NT2/D1 (cell line): ENCODE data around the gene SNRPN.

Experiments used
- SUZ12 ChIP-seq: IDR thresholded peaks from 2 replicates; pipeline ENCODE4 v1.6.1; 2011; ENCODE audit not compliant: insufficient read length, insufficient read depth; ENCODE audit errors: extremely low read depth
- YY1 ChIP-seq: IDR thresholded peaks from 2 replicates; pipeline ENCODE4 v1.6.1; 2011; ENCODE audit not compliant: insufficient read length, insufficient read depth
- ZNF274 ChIP-seq: IDR thresholded peaks from 2 replicates; pipeline ENCODE4 v1.6.1; 2011; ENCODE audit warnings: mild to moderate bottlenecking, low read depth, low read length

DNA sequence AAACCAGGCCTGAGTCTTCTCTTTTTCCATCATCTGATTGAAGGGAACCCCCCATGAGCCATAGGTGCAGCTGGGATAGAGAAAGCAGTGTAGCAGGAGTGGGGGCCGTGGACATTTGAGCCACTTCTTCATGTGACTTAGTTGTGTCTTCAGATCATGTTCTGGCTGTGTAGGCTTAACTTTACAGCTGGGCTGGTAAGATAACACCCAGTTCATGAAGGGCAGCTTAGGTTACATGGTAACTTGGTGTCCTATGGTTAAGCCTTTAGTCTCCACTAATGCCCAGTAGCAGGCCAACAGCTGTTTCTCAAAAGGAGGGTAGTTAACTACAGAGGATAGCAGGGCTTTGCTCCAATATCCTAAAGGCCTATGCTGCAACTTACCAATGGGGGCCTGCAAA lies 11.4 kb upstream of the SNRPN start:
- TF ChIP-seq YY1 (no peak), ZNF274 (no peak), SUZ12 (no peak)
